ENCODE measurements around the gene STK10. TPM values are rescaled to one million over a fixed set of nuclear protein-coding genes. Genes with fewer than 3 reads are reported as not detected.
"Not testable (repeated sequence)": the region's sequence is repeated elsewhere in the genome, so short reads cannot be mapped to it uniquely, and the experiment has no call there.

STK10 gene
- total RNA-seq, 2 experiments from 2014 or later: 91.2 to 92.1 TPM

DNA sequence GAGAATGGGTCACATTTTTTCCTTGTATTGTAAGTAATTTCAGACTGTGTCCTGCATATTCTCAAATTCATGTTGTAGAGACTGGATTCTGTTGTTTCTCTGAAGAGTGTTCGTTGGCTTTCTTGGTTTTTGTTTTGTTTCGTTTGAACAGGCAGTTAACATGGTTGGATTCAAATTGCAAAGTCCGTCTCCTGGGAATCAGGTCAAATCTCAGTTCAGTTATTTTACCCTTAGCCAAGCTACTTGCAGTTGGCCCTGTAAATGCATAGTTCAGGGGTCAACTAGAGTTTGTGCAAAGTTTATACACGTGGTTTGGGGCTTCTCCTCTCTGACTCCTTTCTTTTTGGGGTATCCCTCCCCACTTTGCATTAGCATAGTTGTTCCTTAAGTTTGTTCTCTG is 159.9 kb downstream of the STK10 start:
- CTCF ChIA-PET: no interaction called here
- POLR2A ChIA-PET: no interaction called here

DNA sequence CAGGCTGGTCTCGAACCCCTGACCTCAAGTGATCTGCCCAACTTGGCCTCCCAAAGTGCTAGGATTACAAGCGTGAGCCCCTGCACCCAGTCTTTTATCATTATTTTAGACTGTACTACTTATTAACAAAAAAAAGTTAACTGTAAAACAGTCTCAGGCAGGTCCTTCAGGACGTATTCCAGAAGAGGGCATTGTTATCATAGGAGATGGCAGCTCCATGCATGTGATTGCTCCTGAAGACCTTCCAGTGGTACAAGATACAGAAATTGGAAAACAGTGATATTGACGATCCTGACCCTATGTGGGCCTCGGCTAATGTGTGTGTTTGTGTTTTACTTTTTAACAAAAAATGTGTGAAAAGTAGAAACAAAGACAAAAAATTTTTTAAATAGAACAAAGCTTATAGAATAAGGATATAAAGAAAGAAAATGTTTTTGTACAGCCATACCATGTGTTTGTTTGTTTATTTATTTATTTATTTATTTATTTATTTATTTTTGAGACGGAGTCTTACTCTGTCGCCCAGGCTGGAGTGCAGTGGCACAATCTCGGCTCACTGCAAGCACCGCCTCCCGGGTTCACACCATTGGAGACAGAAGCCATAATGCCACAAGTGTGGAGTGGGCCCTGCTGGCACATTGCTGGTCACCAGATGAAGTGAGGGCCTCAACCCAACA is 167.8 kb downstream of the STK10 start:
- CTCF ChIA-PET: not testable (repeated sequence)

DNA sequence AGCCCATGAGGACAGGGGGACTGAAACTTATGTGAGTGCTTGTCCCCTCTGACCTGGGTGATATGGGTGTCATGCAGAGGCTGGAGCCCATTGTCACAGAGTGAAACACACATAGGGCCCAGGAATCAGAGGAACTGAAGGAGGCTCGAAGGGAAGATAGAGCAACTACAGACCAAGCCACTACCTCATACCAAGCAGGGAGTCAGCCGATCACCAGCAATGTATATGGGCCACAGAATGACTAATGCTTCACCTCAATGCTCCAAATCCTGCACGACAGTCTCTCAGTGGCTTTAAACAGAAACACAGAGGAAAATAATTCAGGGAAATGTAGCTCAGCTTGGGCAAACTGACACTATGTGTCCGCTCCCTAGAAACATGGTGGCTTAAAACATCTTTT is 172.7 kb downstream of the STK10 start:
- ChIA-PET CTCF (no interaction called here), POLR2A (no interaction called here)

More for the DNA sequence above, 167.8 kb downstream of the STK10 start:
- POLR2A ChIA-PET: not testable (repeated sequence)

DNA sequence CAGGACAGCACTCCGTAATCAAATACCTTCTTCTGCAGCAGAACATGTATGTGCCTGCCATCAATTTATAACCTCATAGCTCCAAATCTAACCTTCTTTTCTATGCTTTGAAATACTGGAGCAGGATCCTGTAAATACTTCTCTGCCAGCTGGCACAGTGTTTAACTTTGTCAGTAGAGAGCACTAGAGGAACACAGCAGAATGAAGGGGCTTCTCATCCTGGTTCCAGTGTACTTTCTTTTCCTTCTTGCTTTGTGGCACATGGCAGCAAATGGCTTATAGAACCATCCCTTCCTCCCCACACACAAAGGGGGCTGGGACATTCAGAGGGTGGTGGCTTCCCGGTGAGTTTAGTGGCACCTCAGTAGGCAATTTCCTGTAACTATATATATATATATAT is 177.7 kb downstream of the STK10 start:
- ChIA-PET POLR2A (no interaction called here), CTCF (interaction anchor here (0.9 to 1.5 kb wide), 2 partner anchors 26 to 98 kb away, joined by 3 to 5 read pairs; no protein-coding TSS in a partner anchor)

DNA sequence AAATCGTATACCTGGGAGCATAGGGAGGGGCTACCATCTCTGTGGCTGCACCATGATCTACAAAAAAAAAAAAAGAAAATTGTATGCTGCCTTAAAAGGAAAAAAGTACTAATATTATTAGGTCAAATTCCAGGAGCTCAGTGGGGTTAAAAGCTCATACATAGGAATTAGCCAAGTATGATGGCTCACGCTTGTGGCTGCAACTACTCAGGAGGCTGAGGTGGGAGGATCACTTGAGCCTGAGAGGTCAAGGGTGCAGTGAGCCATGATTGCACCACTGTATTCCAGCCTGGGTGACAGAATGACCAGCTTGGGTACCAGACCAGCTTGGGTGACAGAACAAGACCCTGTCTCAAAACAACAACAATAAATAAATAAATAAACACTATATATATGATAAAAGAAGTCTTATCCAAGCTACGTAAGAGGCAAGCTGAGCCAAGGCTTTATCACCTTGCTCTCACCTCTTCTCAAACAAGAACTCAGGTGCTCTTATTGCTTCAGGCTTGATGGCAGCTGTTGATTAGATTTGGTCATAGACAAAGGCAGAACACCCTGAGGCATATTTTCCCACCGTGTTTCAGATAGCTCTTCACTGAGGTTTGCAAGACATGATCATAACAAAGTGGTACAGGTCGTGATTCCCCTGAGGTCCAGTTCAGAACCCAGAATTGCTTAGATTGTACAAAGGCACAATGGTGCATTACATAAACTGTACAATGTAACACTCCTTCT is 178.3 kb downstream of the STK10 start:
- POLR2A ChIA-PET: interaction anchor here (0.5 kb wide), 1 partner anchor 33 kb away, joined by 7 read pairs; no protein-coding TSS in a partner anchor
- CTCF ChIA-PET: interaction anchor here (0.9 to 1.5 kb wide), 2 partner anchors 26 to 97 kb away, joined by 3 to 5 read pairs; no protein-coding TSS in a partner anchor

DNA sequence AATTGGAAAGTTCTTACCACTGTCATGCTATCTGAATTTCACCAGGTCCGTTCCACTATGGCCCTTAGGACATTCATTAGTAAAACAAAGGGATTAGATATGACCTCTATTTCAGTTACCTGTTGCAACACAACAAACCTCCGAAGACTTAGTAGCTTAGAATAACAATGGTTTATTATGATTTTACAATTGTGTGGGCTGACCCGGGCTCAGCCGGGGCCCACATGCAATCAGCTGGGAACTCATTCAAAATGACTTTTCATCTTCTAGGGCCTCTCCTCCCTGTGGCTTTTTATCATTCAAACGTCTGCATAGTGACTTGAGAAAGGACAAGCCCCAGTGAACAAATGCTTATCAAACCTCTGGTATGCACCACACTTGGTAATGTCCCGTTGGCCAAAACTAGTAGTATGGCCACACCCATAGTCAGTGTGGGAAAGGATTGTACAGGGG is 179.3 kb downstream of the STK10 start:
- CTCF ChIA-PET: interaction anchor here (1.1 to 1.5 kb wide), 2 partner anchors 13 to 96 kb away, joined by 3 to 5 read pairs; no protein-coding TSS in a partner anchor
- POLR2A ChIA-PET: no interaction called here

DNA sequence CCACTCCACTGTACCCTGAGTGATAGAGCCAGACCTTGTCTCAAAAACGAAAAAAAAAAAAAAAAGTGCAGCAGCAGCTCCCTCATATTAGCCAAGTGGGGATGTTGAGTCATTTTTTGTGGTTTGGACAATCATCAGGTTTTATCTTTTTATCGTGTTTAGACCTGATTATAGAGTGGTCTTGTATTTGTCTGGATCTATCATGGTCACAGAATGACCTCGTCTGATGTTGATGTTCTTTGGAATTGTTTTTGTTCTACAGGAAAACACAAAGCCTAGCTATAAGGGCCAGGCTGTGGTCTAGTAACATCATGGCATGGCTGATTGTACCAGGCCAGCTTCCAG is 179.9 kb downstream of the STK10 start:
- POLR2A ChIA-PET: interaction anchor here (0.6 to 1.8 kb wide), 5 partner anchors 14 to 609 kb away, joined by 3 to 8 read pairs (median 5); no protein-coding TSS in a partner anchor
- CTCF ChIA-PET: interaction anchor here (1.1 to 3.9 kb wide), 4 partner anchors 13 to 97 kb away, joined by 3 to 22 read pairs (median 8); no protein-coding TSS in a partner anchor

DNA sequence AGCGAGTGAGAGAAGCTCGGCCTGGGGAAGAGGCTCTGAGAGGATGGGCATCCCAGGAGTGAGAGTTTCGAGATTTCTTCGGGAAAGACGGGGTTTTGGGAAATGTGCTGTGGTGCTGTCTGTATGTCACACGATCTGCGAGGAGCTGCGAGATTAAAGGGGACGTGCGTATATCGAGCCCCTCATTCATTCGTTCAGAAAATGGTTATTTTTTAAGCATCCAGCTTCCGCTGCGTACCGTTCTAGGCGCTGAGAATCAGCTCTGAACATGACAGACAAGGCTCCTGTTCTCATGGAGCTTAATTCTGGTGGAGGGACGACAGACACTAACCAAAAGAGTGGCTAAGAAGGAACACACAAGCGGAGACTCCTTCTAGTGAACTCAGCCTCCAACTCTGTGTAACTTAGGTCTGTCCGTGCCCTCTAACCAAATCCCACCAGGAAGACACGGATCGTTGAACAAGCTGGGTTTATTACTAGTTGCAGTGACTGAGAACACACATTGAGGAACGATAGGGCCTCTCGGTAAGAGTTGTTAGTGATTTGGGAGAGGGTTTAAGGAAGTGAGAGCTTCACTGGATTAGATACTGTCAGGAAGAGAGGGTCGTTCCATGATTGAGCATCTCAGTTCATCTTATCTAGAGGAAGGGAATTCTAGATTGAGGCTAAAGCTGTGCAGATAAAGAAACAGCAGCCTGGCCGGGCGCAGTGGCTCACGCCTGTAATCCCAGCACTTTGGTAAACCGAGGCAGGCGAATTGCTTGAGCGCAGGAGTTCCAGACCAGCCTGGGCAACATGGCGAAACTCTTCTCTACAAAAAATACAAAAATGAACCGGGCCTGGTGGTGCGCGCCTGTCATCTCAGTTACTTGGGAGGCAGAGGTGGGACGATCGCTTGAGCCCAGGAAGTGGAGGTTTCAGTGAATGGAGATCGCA is 180.6 kb downstream of the STK10 start:
- POLR2A ChIA-PET: interaction anchor here (0.8 to 1.9 kb wide), 8 partner anchors 14 to 619 kb away, joined by 3 to 8 read pairs (median 5); no protein-coding TSS in a partner anchor

DNA sequence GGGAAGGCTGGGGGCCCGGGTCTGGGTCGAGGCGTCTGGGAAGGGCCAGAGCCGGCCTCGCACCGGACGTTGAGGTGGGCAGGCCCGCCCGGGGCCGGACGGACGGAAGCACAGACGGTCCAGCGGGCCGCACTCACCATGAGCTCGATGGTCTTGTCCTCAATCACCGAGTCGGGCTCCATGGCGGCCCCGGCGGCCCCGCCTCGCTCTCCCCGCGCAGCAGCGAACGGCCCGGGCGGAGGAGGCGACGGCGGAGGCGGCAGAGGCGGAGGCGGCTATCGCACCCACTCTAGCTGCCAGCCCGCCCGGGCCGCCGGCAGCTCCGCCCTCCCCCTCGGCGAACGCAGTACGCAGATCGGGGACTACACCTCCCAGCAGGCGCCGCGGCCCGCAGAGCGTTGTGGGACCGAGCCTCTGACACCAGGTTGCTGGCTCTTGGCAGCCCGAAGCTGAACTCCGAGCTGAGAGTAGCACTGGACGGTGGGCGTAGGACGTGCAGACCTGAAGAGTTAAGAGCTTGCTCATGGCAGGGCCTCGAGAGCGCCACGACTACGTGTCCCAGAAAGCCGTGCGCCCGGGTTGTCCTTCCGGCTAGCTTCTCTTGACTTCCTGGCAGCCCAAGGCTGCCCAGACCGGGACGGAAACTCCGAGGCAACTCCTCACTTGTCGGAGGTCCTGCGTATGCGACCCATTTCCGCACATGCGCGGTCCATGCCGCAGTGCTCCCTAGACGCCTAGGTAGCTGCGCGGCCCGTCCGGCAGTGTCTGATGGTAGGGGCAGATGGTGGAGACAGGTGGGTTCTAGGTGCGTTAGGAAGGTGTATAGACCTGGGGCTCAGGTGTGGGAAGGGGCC is 181.5 kb downstream of the STK10 start, which contains the start of gene FBXW11:
Gene FBXW11 (minus strand): TSS at position 318 of the 854 bp plus-strand sequence. CDS start 136 bp downstream, at position 182.
- CTCF ChIA-PET: interaction anchor here (0.5 to 3.9 kb wide), 13 partner anchors 17 to 100 kb away, joined by 3 to 22 read pairs (median 4); no protein-coding TSS in a partner anchor
- POLR2A ChIA-PET: interaction anchor here (0.6 to 1.9 kb wide), 14 partner anchors 8 to 618 kb away, joined by 3 to 8 read pairs (median 3); no protein-coding TSS in a partner anchor

More for the DNA sequence above, 180.6 kb downstream of the STK10 start:
- CTCF ChIA-PET: interaction anchor here (0.5 to 3.9 kb wide), 12 partner anchors 12 to 100 kb away, joined by 3 to 22 read pairs (median 4); no protein-coding TSS in a partner anchor

DNA sequence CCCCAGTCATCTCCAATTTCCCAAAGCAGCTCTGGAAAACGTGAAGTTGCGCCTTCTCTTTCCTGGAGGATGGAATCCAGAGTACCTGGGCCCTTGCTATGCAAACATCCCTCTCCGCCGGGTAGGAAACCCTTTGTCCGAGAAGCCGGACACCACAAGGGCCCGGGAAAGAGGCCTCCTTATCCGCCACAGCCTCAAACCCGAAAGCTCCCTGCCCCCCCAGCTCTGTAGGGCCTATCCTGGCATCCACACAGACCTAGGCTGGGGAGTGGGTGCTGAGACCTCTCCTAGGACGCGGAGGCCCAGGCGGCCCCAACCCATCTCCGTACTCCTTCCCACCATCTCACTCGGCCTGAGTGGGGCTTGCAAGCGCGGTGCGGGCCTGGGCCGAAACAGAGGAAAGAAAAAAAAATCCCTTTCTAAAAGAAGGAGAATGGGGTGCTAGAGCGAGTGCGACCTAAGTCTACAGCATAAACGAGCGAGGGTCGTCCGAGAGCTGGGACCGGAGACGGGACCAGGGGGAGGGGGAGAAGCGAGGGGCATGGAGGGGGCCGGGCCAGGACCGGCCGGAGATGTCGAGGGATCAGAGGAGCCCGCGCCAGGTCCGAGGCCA is 182.2 kb downstream of the STK10 start:
- ChIA-PET CTCF (interaction anchor here (0.6 to 3.9 kb wide), 7 partner anchors 15 to 64 kb away, joined by 3 to 22 read pairs (median 3); no protein-coding TSS in a partner anchor), POLR2A (interaction anchor here (0.7 to 1.9 kb wide), 7 partner anchors 16 to 617 kb away, joined by 3 to 8 read pairs (median 3); no protein-coding TSS in a partner anchor)

DNA sequence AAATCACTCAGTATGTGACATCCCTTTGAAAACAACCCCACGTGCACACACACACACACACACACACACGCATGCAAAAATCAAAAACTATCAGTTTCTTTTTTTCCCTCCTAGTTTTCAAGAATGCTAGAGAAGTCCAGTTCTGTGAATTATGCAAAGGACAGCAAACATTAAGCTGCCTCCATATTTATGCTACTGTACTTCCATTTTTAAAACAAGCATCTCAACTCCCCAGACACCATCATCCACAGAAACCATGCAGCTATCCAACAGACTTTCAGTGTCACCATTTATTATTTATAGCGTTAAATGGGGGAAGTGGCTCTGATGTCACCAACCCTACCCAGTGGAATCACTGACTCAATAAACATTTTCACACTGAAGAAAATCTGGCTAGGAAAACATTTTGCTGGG is 183.2 kb downstream of the STK10 start:
- CTCF ChIA-PET: interaction anchor here (1.9 to 3.9 kb wide), 2 partner anchors 44 to 183 kb away, joined by 5 to 22 read pairs; partner anchors contain the start of gene STK10

DNA sequence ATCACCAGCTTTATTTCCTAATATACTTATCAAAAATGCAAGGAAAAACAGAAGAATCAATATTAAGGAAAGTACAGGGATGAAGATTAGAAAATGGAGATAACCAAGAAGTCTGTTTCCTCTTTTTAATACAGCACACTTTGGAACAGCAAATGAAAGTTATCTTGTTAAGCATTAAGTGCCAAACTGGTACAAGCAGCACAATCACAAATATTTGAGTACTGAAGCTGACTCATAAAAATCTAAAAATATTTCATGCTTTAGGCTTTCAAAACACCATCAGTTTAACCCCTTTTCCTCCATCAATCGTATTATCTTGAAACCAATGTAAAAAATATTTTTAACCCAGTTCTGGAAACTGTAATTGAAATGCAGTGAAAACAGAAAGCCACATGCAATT is 184.3 kb downstream of the STK10 start:
- CTCF ChIA-PET: interaction anchor here (0.6 to 1.9 kb wide), 2 partner anchors 92 to 184 kb away, joined by 3 to 5 read pairs; partner anchors contain the start of gene STK10
- POLR2A ChIA-PET: interaction anchor here (1.0 kb wide), 1 partner anchor 42 kb away, joined by 3 read pairs; no protein-coding TSS in a partner anchor

More for the DNA sequence above, 183.2 kb downstream of the STK10 start:
- POLR2A ChIA-PET: interaction anchor here (0.6 to 1.1 kb wide), 2 partner anchors 20 to 172 kb away, joined by 5 to 8 read pairs; no protein-coding TSS in a partner anchor

DNA sequence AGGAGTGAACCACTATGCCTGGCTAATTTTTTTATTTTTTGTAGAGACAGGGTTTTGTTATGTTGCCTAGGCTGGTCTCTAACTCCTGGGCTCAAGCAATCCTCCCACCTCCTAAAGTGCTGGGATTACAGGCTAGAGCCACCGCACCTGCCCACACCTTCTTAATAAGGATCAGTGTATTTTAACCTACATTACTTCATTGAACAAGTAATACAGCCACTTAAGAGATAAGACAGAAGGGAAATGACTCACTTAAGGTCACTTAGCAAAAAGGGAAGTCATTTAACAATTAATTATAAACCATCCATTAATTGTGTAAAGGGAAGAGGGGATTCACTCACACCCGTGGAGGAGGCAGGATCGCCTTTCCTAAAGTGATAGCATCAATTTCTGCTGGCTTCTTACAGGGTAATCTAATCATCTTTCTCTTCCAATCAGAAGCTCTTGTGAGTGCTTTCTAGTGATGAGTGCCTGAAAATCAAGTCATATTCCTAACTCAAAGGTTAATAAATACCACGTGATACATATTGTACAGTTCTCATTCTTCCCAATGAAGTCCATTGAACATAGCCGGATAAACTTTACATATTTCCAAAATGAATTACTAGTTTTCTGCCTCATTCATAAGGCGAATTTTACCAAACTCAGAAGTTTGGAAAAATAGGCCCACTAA is 185.0 kb downstream of the STK10 start:
- ChIA-PET CTCF (no interaction called here), POLR2A (interaction anchor here (1.0 kb wide), 1 partner anchor 42 kb away, joined by 3 read pairs; no protein-coding TSS in a partner anchor)

DNA sequence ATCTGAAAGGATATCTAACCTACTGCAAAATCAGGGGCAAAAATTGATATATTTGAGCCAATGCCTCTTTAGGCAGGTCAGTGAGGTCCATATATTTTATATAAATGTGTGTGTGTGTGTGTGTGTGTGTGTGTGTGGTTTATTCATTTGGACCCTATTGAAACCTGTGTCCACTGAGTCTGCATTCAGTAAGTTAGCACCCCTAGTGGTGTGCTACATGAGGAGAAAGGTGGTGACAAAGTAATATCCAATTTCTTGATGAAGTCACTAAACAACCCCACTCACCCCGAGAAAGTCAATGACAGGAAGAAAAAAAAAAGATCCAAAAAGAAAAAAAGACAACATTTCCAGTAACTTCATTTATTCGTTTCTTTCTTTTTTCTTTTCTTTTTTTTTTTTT is 185.7 kb downstream of the STK10 start:
- ChIA-PET CTCF (interaction anchor here (0.7 to 1.0 kb wide), 2 partner anchors 10 to 88 kb away, joined by 3 read pairs; no protein-coding TSS in a partner anchor), POLR2A (no interaction called here)

DNA sequence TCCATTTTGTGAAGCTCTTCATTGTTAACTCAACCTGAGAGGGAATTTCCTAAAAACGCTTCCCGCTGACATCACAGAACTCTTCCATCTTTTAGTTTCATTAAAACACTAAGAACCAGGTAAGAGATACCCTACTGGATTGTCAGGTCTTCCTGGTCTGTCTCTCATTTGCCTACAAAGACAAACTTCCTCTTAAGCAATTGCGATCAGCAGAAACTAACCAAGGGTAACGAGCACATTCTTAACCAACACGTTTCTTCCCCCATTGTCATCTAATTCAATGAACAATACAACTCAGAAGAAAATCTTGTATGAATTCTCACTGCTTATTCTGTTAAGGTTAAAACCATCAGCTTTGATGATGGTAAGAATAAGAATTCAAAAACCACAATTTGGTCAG is 188.1 kb downstream of the STK10 start:
- POLR2A ChIA-PET: no interaction called here
- CTCF ChIA-PET: interaction anchor here (0.6 kb wide), 1 partner anchor 183 kb away, joined by 3 read pairs; no protein-coding TSS in a partner anchor

DNA sequence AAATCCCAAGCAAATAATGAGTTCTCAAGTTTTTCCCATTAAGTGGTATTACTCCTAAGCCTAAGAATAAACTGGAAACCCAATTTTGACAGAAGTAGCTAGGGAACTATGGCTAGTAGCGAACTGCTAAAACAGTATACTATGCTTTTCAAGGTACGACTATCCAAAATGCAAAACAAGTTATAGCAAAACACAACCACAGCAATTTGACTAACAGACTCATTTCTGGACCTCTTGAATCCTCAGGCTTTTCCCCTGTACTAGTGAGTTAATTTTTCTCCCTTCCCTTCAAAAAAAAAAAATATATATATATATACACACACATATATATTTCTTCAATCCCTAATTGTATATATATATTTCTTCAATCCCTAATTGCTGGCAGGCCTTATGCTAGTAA is 188.9 kb downstream of the STK10 start:
- ChIA-PET CTCF (interaction anchor here (0.6 to 0.7 kb wide), 2 partner anchors 58 to 183 kb away, joined by 3 read pairs; no protein-coding TSS in a partner anchor), POLR2A (no interaction called here)

Measured in activated CD8-positive, alpha-beta memory T cell treated with anti-CD3 and anti-CD28 coated beads for 36 hours (primary cell).